Caki2 (cell line): ENCODE results near the gene EPB42. TPM values are rescaled to one million over a fixed set of nuclear protein-coding genes. Genes with fewer than 3 reads are reported as not detected.
A peak's percentile ranks its signal among the peaks of the same experiment; 100 is the strongest.
"Not testable (repeated sequence)": the region's sequence is repeated elsewhere in the genome, so short reads cannot be mapped to it uniquely, and the experiment has no call there.

Experiments
- DNase-seq: peaks from one replicate; pipeline ENCODE4 v3.0.0-alpha.2; 2015; ENCODE audit warnings: low read depth
- in situ Hi-C: cut with HindIII; loops from 2 replicates; pipeline ENCODE4 v1.10.0; 2016; ENCODE audit warnings: low sequenced_read_pairs, low pct_unique_long_range_greater_than_20kb, mixed read lengths
- total RNA-seq: library from RNA; depleted of rRNA; stranded (reverse); fragments of >200 nt; shearing (Covaris generic); gene quantifications from 2 replicates; pipeline ENCODE4 v1.2.3, GENCODE V29; 2014; ENCODE audit warnings: low replicate concordance; rRNA removed

EPB42 gene
- total RNA-seq, 1 experiment from 2014 or later, result not detected

GRCh38 chr15:43167261-43167660, 53.6 kb downstream of the EPB42 start:
- in situ Hi-C loops, DNase-seq: not testable (repeated sequence)

- in situ Hi-C loops, result no loop called here
- DNase-seq, result no peak
Observed at GRCh38 chr15:43165801-43166325, 55.0 kb downstream of the EPB42 start.

- no peak for DNase-seq
- in situ Hi-C loops, result no loop called here
Observed at GRCh38 chr15:43153269-43153668, 67.5 kb downstream of the EPB42 start.

- no peak for DNase-seq
- in situ Hi-C loops, result no loop called here
Observed at GRCh38 chr15:43151688-43152087, 69.1 kb downstream of the EPB42 start.

GRCh38 chr15:43150191-43150929, 70.5 kb downstream of the EPB42 start:
- in situ Hi-C loops, result no loop called here
- DNase-seq, result peak; percentile 47

Other genes with a start within 250 kb of the EPB42 start
- 15.1 and 37.6 TPM in 2 replicates for gene UBR1, start 115.0 kb downstream of the EPB42 start, total RNA-seq
- gene TMEM62, start 87.4 kb downstream of the EPB42 start, total RNA-seq, result 27.1 and 37.7 TPM in 2 replicates
- gene CCNDBP1, start 35.6 kb downstream of the EPB42 start, total RNA-seq, result 64.0 and 96.2 TPM in 2 replicates
- gene TGM5, start 45.9 kb upstream of the EPB42 start, total RNA-seq, result not detected in 2 replicates
- not detected in 2 replicates for gene TGM7, start 81.2 kb upstream of the EPB42 start, total RNA-seq
- 6.0 and 8.3 TPM in 2 replicates for gene LCMT2, start 109.6 kb upstream of the EPB42 start, total RNA-seq
- gene ZSCAN29, start 150.0 kb upstream of the EPB42 start, total RNA-seq, result 8.4 and 15.9 TPM in 2 replicates
- gene TUBGCP4, start 150.1 kb upstream of the EPB42 start, total RNA-seq, result 9.1 and 17.3 TPM in 2 replicates